Measurements from ENCODE around the gene TCOF1.

TCOF1 gene

DNA sequence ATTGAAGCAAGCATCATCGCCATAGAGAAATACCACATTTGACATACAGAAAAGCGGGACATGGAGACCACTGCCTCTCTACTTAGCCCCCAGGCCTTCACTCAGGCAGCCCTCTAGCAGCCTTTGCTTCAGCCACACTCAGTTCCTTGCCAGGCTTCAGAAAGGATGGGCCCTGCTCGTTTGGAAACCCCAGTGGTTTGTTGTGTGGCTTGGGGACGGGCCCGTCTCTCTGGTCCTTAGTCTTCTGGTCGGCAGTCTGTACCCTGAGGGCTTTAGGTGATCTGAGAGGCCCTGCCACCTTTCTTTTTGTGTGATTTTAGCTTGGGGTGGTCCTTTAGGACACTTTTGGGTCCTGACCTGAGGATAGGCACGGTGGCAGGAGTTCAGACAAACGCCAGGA lies 33.7 kb upstream of the TCOF1 start:
- H4K20me1 ChIP-seq (ENCODE audit: low read depth, low read length), result no peaks in the 10 kb centered on the region
- no peaks in the 10 kb centered on the region for H3K9me2 ChIP-seq (replicated peaks; ENCODE audit: insufficient read depth, low read length)
- H3K27me3 ChIP-seq (ENCODE audit: low read length), result no peaks in the 10 kb centered on the region
- no peaks in the 10 kb centered on the region for H3K9me3 ChIP-seq (ENCODE audit: insufficient read depth, low read length)
- no peak overlapping the region for H3K4me2 ChIP-seq (ENCODE audit: low read depth, low read length, poor library complexity, severe bottlenecking)
- no peaks in the 10 kb centered on the region for H3K36me3 ChIP-seq (ENCODE audit: low read length)
- H3K4me3 ChIP-seq (ENCODE audit: insufficient read depth, low read length, poor library complexity, severe bottlenecking), result no peak overlapping the region
- H3K79me2 ChIP-seq (ENCODE audit: insufficient read depth, low read length), result no peaks in the 10 kb centered on the region
- no peak overlapping the region for H3K9ac ChIP-seq (ENCODE audit: low read length)
- no peak overlapping the region for H3K27ac ChIP-seq (ENCODE audit: low read depth, low read length)
- no peak overlapping the region for H2AFZ ChIP-seq (ENCODE audit: low read depth, low read length, severe bottlenecking)
- TF ChIP-seq, protein P1, sequence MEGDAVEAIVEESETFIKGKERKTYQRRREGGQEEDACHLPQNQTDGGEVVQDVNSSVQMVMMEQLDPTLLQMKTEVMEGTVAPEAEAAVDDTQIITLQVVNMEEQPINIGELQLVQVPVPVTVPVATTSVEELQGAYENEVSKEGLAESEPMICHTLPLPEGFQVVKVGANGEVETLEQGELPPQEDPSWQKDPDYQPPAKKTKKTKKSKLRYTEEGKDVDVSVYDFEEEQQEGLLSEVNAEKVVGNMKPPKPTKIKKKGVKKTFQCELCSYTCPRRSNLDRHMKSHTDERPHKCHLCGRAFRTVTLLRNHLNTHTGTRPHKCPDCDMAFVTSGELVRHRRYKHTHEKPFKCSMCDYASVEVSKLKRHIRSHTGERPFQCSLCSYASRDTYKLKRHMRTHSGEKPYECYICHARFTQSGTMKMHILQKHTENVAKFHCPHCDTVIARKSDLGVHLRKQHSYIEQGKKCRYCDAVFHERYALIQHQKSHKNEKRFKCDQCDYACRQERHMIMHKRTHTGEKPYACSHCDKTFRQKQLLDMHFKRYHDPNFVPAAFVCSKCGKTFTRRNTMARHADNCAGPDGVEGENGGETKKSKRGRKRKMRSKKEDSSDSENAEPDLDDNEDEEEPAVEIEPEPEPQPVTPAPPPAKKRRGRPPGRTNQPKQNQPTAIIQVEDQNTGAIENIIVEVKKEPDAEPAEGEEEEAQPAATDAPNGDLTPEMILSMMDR (IDR thresholded peaks at IDR 0.05; ENCODE audit: insufficient read depth, low read length, poor library complexity, severe bottlenecking), result no peak
- no peak for TF ChIP-seq EZH2phosphoT487 (conservative IDR thresholded peaks at IDR 0.05; ENCODE audit: low read length)
- H3F3A ChIP-seq (ENCODE audit: insufficient read depth), result no peaks in the 10 kb centered on the region

DNA sequence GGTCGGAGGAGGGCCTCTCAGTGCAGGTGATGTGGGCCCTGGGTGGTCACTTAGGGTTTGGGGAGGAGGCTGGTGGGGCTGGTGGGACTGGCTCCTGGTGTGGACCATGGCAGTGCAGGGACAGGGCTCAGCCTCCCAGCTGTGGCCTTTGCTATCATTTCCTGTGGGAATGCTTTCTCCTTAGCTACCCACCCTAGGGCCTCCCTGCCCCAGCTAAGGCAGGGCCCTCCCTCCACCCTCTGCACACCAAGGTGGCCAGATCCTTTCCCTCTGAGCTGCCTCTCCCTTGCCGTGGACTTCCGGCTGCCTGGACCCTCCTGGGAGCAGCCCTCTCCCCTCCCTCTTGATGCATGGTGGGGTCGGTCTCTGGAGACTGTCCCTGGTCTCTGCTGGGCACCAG lies 32.1 kb upstream of the TCOF1 start:
- Histone ChIP-seq H3K79me2 (ENCODE audit: insufficient read depth, low read length) (no peaks in the 10 kb centered on the region), H3K27ac (ENCODE audit: low read depth, low read length) (no peak overlapping the region), H3K36me3 (ENCODE audit: low read length) (no peaks in the 10 kb centered on the region), H3F3A (ENCODE audit: insufficient read depth) (no peaks in the 10 kb centered on the region), H3K27me3 (ENCODE audit: low read length) (no peaks in the 10 kb centered on the region), H3K9ac (ENCODE audit: low read length) (no peak overlapping the region), H4K20me1 (ENCODE audit: low read depth, low read length) (no peaks in the 10 kb centered on the region), H2AFZ (ENCODE audit: low read depth, low read length, severe bottlenecking) (no peak overlapping the region), H3K9me2 (replicated peaks; ENCODE audit: insufficient read depth, low read length) (no peaks in the 10 kb centered on the region), H3K9me3 (ENCODE audit: insufficient read depth, low read length) (no peaks in the 10 kb centered on the region), H3K4me2 (ENCODE audit: low read depth, low read length, poor library complexity, severe bottlenecking) (no peak overlapping the region), H3K4me3 (ENCODE audit: insufficient read depth, low read length, poor library complexity, severe bottlenecking) (no peak overlapping the region)
- TF ChIP-seq EZH2phosphoT487 (conservative IDR thresholded peaks at IDR 0.05; ENCODE audit: low read length), result no peak

DNA sequence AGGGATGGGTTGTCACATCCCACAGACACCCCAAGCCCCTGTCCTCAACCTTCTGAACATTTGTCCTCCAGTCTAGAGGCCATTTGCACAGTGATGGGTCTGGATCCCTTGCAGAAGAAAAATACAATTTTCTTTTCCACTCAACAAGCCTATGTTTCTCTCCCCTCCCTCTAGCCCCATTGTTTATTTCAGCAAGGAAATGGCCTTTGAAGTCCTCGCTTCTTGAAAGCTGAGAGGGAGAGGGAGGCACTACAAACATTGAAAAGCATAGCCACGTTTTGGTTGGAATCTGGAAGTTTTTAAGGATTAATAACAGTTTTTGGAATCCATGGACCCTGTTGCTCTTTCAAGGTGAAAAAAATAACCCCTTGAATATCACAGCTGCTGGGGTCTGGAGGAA lies 30.8 kb upstream of the TCOF1 start:
- H3F3A ChIP-seq (ENCODE audit: insufficient read depth), result no peaks in the 10 kb centered on the region
- no peaks in the 10 kb centered on the region for H3K79me2 ChIP-seq (ENCODE audit: insufficient read depth, low read length)
- no peak overlapping the region for H3K4me2 ChIP-seq (ENCODE audit: low read depth, low read length, poor library complexity, severe bottlenecking)
- no peaks in the 10 kb centered on the region for H3K27me3 ChIP-seq (ENCODE audit: low read length)
- no peak overlapping the region for H3K27ac ChIP-seq (ENCODE audit: low read depth, low read length)
- no peaks in the 10 kb centered on the region for H4K20me1 ChIP-seq (ENCODE audit: low read depth, low read length)
- no peak overlapping the region for H3K9ac ChIP-seq (ENCODE audit: low read length)
- H3K9me3 ChIP-seq (ENCODE audit: insufficient read depth, low read length), result no peaks in the 10 kb centered on the region
- H3K9me2 ChIP-seq (replicated peaks; ENCODE audit: insufficient read depth, low read length), result no peaks in the 10 kb centered on the region
- no peak overlapping the region for H3K4me3 ChIP-seq (ENCODE audit: insufficient read depth, low read length, poor library complexity, severe bottlenecking)
- H3K36me3 ChIP-seq (ENCODE audit: low read length), result no peaks in the 10 kb centered on the region
- TF ChIP-seq, protein P1 (IDR thresholded peaks at IDR 0.05; ENCODE audit: insufficient read depth, low read length, poor library complexity, severe bottlenecking), result no peak
- H2AFZ ChIP-seq (ENCODE audit: low read depth, low read length, severe bottlenecking), result no peak overlapping the region

DNA sequence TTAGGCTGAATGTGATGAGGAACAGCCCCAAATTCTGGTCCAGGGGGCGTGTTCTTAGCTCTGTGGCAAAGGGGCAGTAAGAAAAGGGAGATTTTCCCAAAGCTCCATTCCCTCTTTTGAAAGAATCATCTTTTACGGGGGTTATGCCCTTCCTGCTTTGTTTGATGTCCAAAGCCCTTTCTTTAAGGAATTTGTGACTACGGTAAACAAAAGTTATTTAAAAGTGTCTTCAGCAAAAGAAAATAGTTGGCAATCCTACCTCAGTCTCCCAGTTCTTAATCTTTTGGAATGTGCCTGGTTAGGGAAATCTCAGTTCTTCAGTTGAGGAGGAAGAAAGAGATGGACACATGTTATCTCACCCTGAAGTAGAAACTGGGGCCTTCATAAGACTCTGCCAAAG lies 30.4 kb upstream of the TCOF1 start:
- TF ChIP-seq, protein P1 (IDR thresholded peaks at IDR 0.05; ENCODE audit: insufficient read depth, low read length, poor library complexity, severe bottlenecking), result no peak
- TF ChIP-seq EZH2phosphoT487 (conservative IDR thresholded peaks at IDR 0.05; ENCODE audit: low read length), result no peak
- H3K27me3 ChIP-seq (ENCODE audit: low read length), result no peaks in the 10 kb centered on the region
- no peaks in the 10 kb centered on the region for H3K79me2 ChIP-seq (ENCODE audit: insufficient read depth, low read length)
- no peaks in the 10 kb centered on the region for H4K20me1 ChIP-seq (ENCODE audit: low read depth, low read length)
- no peaks in the 10 kb centered on the region for H3K36me3 ChIP-seq (ENCODE audit: low read length)
- H3F3A ChIP-seq (ENCODE audit: insufficient read depth), result no peaks in the 10 kb centered on the region
- H3K27ac ChIP-seq (ENCODE audit: low read depth, low read length), result no peak overlapping the region
- H3K9me3 ChIP-seq (ENCODE audit: insufficient read depth, low read length), result no peaks in the 10 kb centered on the region
- no peaks in the 10 kb centered on the region for H3K9me2 ChIP-seq (replicated peaks; ENCODE audit: insufficient read depth, low read length)
- H3K4me2 ChIP-seq (ENCODE audit: low read depth, low read length, poor library complexity, severe bottlenecking), result no peak overlapping the region
- no peak overlapping the region for H3K9ac ChIP-seq (ENCODE audit: low read length)
- no peak overlapping the region for H3K4me3 ChIP-seq (ENCODE audit: insufficient read depth, low read length, poor library complexity, severe bottlenecking)
- no peak overlapping the region for H2AFZ ChIP-seq (ENCODE audit: low read depth, low read length, severe bottlenecking)

All from SU-DHL-6 (cell line).